GM21576 (cell line): Measurements from ENCODE around the gene ABHD15.

Experiments
- ATAC-seq: cut with Tn5 transposase; IDR thresholded peaks from one replicate; pipeline ENCODE4 v1.9.1; 2021; ENCODE audit warnings: mild to moderate bottlenecking, moderate library complexity; ENCODE audit not compliant: unreplicated experiment

ABHD15 gene

DNA sequence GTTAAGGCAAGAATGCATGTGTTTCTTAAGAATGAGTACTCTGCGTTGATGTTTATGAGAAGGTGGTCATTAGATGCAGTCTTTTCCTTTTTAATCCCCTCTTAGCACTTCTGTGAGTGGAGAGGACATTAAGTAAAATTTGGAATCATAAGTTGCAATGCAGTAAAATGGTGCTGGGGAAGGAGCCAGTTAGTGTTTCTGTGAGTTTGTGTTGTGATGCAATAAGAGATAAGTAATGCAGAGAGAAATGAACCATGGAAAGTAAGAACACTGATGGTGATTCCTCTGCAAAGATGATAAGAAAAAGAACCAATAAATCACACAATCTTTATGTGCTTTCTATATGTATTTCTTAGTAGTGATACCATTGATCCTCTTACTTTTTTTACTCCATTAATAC is 20.0 kb downstream of the ABHD15 start:
- ATAC-seq, result no peak

DNA sequence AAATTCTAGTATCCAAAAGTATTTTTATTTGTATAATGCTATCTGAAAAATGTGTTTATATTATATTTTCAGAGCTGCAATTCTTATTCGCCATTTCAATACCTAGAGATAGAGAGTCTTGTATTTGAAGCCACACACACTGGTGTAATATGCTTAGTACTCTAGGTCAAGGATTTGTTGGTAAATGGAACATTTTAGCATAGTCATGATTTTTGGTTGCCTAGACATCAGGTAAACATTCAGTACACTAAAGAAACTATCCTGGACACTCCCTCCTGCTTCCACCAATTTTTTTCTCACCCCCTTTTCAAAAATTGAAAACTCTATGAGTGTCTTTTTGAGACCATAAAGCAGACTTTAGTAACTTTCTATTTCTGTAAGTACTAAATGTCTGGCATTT is 20.8 kb downstream of the ABHD15 start:
- ATAC-seq, result no peak

DNA sequence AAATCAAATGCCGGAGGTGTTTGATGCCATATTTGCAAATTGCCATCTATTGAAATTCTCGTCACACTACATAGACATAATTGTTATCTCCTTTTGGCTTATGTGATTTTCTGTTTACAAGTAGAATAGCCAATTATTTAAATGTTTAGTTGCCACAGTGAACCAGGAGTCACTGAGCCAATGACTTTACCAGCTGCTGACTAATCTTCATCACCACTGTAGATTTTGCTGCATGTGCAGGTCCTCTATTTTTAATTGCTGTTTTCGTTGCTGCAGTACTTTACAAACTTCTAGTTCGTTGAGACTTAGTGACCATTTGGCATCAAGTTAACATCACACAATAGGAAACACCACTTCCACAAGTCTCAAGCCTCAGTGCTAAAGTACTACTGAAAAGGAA is 22.8 kb downstream of the ABHD15 start:
- no peak for ATAC-seq

DNA sequence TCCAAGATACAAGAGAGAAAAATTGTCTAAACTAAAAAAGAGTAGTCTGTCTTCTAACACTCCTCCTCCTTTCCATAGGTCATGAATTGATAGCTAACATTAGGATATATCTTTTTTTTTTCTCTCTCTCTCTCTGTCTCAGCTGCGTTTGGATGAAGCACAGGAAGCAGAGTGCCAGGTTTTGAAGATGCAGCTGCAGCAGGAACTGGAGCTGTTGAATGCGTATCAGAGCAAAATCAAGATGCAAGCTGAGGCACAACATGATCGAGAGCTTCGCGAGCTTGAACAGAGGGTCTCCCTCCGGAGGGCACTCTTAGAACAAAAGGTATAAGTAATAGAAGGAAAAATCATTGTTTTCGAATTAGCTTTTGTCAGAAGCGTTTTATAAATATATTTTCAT is 32.9 kb downstream of the ABHD15 start:
- no peak for ATAC-seq

DNA sequence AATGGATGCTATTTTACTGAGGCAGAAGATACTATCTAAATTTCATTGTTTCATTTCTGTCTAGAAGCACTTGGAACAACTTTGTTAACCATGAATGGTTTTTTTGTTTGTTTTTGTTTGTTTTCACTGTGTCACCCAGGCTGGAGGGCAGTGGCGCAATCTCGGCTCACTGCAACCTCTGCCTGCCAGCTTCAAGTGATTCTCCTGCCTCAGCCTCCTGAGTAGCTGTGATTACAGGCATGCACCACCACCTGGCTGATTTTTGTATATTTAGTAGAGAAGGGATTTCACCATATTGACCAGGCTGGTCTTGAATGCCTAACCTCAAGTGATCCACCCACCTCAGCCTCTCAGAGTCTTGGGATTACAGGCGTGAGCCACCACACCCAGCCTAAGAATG is 40.5 kb downstream of the ABHD15 start:
- ATAC-seq, result no peak

DNA sequence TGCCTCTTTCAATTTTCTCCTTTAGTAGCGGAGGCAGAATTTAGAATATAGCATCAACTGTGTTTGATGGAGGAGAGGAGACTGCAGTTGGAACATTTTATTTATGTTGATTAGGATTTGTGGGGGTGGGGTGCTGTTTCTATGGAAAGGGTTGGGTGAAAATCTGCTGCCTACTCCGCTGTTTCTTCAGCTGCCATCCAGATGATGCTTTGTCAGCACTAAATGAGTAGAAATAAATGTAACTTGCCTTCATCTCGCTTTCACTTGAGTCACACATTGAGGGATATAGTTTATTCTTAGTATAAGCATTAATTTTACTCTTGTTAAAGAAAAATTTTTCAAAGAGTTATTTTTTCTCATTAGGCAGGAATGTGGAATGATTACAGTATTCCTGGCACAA is 42.1 kb downstream of the ABHD15 start:
- no peak for ATAC-seq

DNA sequence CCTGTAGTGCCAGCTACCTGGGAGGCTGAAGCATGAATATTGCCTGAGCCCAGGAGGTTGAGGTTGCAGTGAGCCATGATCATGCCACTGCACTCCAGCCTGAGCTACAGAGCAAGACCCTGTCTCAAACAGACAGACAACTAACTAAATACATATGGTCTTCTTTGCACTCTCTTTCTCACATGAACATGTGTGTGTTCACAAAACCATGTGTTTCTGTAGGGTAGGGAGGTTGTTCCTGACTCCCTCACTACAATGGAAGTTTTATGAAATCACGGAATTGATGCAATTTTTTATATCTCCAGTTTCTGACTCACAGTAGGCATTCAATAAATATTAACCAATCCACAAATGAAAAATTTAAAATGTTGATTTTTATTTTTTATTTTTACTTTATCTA is 48.5 kb downstream of the ABHD15 start:
- no peak for ATAC-seq

DNA sequence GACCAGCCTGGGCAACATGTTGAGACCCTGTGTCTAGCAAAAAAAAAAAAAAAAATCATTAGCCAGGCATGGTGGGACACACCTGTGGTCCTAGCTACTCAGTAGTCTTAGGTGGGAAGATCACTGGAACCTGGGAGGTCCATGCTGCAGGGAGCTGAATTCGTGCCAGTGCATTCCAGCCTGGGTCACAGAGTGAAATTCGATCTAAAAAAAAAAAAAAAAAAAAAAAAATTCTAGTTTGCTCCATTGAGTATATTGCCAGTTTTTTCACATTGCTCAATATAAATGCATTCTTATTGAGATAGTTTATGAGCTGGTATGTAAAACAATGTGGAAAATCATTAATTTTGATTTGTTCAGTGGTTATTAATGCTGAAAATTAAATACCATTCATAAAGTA is 52.0 kb downstream of the ABHD15 start:
- no peak for ATAC-seq

DNA sequence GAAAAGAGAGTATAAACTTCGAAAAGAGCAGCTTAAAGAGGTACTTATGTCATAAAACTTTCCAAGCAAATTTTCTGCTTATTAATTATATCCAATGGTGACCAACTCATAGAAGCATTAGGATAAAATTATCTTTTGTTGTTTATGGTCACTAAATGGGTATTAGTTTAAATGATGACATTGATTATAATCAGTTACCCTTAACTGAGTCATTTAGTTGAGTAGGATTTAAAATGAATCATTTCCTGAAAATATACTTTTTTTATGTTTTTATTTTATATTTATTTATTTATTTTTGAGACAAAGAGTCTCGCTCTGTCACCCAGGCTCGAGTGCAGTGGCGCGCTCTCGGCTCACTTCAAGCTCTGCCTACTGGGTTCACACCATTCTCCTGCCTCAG is 55.9 kb downstream of the ABHD15 start:
- no peak for ATAC-seq
